ENCODE data around the gene RNF222.

GRCh38 chr17:8413328-8413727, 15.7 kb upstream of the RNF222 start:
- TF ChIP-seq POLR2A (IDR thresholded peaks at IDR 0.05; ENCODE audit: low read length) (no peak), GATA1 (IDR thresholded peaks at IDR 0.05; ENCODE audit: low read depth, low read length) (no peak)
